ENCODE data around the gene ZNF483.

Gene ZNF483

DNA sequence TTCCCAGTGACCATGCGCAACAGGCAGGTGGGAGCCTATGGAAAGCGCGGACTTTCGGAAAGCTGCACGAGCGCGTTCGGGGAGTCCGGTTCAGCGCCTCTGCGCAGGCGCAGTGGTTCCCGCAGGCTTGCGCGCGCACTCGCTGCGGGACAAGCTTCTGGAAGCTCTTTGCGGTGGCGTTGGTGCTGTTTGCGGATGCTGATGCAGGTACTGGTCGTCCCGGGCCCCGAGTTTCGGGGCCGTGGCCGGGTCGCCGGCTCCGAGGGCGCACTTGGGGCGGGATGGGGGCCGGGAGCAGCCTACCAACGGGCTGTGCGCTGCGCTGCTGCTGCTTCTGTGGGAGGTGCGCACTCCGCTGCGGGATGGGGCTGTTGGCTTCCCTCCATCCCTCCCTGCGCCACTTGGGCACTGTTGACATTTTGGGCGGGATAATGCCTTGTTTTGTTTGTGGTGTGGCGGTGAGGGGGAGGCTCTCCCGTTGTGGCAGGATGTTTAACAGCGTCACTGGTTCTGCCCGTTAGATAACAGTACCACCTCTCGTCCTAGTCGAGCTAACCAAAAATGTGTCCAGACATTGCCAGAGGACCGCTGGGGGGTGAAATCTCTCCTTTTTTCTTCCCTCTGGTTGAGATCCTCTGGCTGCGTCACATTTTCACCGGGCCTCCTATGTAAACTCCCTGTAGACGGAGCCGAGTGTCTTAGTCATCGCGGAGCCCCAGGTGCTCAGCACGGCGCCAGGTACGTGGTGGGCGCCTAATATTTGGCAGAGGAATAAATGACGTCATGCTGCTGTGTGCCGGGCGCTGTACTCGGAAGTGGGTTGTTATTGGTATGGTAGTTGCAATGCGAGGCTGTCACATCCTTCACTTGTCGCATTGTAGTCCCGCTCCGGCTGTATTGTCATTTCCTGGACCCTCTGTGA lies at the start of gene ZNF483:
TSS of gene ZNF483 (plus strand) at position 124 of the 922 bp plus-strand sequence. CDS start 2,217 bp downstream, outside the sequence.
- Mint-ChIP-seq H3K4me3 (peak within 1 kb of the TSS; percentile 91), H3K4me1 (peaks cover 20% of the 10 kb centered on the region), H3K27ac (no peak within 1 kb of the TSS), H3K9me3 (peaks cover 9% of the 10 kb centered on the region), H3K27me3 (ENCODE audit: low read depth, poor library complexity) (peaks cover 11% of the 10 kb centered on the region), H3K36me3 (ENCODE audit: low read depth) (peaks cover 32% of the 10 kb centered on the region)
- TF ChIP-seq CTCF (IDR thresholded peaks at IDR 0.05) = no peak
- DNase-seq = peak; percentile 92

- Mint-ChIP-seq H3K9me3 (no peaks in the 10 kb centered on the region), H3K4me3 (no peak overlapping the region), H3K27me3 (ENCODE audit: low read depth, poor library complexity) (no peaks in the 10 kb centered on the region), H3K27ac (no peak overlapping the region), H3K4me1 (peaks cover 25% of the 10 kb centered on the region), H3K36me3 (ENCODE audit: low read depth) (peaks cover 28% of the 10 kb centered on the region)
- no peak for TF ChIP-seq CTCF (IDR thresholded peaks at IDR 0.05)
- DNase-seq = no peak
Observed at GRCh38 chr9:111475195-111475594, 49.8 kb upstream of the ZNF483 start.

DNA sequence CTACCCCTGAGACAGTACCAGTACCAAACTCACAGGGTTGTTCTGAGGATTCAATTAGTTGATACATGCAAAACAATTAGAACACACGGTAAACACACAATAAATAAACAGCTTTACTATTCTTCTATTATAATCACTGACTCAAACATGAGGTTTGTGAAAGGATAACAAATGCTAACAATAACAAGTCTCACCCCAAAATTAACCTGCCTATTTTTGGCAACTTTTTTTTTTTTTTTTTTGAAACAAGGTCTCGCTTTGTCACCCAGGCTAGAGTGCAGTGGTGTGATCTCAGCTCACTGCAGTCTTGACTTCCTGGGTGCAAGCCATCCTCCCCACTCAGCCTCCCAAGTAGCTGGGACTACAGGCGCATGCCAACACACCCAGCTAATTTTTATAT lies 47.3 kb upstream of the ZNF483 start:
- no peaks in the 10 kb centered on the region for H3K27me3 Mint-ChIP-seq (ENCODE audit: low read depth, poor library complexity)
- H3K4me1 Mint-ChIP-seq = peaks cover 33% of the 10 kb centered on the region
- no peak overlapping the region for H3K27ac Mint-ChIP-seq
- H3K9me3 Mint-ChIP-seq = no peaks in the 10 kb centered on the region
- DNase-seq = no peak
- TF ChIP-seq CTCF (IDR thresholded peaks at IDR 0.05) = no peak
- H3K36me3 Mint-ChIP-seq (ENCODE audit: low read depth) = peaks cover 15% of the 10 kb centered on the region
- no peak overlapping the region for H3K4me3 Mint-ChIP-seq

GRCh38 chr9:111481885-111482636 lies 42.9 kb upstream of the ZNF483 start:
- Mint-ChIP-seq H3K4me1 (peaks cover 32% of the 10 kb centered on the region), H3K9me3 (no peaks in the 10 kb centered on the region), H3K27me3 (ENCODE audit: low read depth, poor library complexity) (no peaks in the 10 kb centered on the region), H3K36me3 (ENCODE audit: low read depth) (peaks cover 12% of the 10 kb centered on the region), H3K27ac (peak overlapping the region; percentile 97), H3K4me3 (peak overlapping the region; percentile 82)
- TF ChIP-seq CTCF (IDR thresholded peaks at IDR 0.05) = no peak
- DNase-seq = peak; percentile 14

DNA sequence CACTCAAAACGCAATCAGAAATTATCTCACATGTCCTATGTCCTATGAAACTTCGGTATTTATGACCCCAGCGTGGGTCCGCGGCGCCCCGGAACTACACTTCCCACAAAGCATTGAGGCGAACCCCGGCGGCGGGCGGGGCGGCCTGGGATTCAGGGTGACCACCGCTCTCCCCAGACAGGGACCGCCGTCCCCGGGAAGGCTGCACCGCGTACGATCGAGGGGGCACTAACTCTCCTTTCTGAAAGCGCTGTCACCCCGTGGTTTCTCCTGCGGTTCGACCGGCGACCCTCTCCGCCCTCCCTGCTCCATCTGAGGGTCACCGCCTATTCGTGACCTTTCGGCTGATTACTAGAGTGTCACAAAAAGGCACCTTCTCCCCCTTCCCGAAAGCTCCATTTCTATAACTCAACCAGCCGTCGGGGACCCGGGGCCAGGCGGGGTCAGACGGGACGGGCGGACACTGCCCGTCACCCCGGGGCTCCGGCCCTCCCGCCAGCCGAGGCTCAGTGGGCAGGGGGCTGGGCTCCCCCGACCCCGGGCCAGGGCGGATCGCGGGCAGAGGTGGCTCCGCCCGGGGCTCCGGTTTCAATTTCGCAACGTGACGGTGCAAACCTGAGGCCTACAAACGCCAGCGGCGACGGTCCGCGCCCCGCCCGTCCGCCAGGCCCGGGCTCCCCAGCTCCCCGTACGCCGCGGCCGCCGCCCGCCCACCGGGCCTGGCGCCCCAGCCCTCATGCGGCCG lies 42.1 kb upstream of the ZNF483 start:
- no peaks in the 10 kb centered on the region for H3K9me3 Mint-ChIP-seq
- no peak for TF ChIP-seq CTCF (IDR thresholded peaks at IDR 0.05)
- peak overlapping the region; percentile 82 for H3K4me3 Mint-ChIP-seq
- DNase-seq = peak; percentile 78
- peaks cover 3% of the 10 kb centered on the region for H3K27me3 Mint-ChIP-seq (ENCODE audit: low read depth, poor library complexity)
- peaks cover 7% of the 10 kb centered on the region for H3K36me3 Mint-ChIP-seq (ENCODE audit: low read depth)
- H3K27ac Mint-ChIP-seq = peak overlapping the region; percentile 97
- H3K4me1 Mint-ChIP-seq = peaks cover 32% of the 10 kb centered on the region

All from nephron progenitor cell (in vitro differentiated cells).